ENCODE results near the gene CLPSL2. TPM values are rescaled to one million over a fixed set of nuclear protein-coding genes. Genes with fewer than 3 reads are reported as not detected.

CLPSL2 gene
- total RNA-seq, 1 experiment from 2014 or later = 3.4 TPM

DNA sequence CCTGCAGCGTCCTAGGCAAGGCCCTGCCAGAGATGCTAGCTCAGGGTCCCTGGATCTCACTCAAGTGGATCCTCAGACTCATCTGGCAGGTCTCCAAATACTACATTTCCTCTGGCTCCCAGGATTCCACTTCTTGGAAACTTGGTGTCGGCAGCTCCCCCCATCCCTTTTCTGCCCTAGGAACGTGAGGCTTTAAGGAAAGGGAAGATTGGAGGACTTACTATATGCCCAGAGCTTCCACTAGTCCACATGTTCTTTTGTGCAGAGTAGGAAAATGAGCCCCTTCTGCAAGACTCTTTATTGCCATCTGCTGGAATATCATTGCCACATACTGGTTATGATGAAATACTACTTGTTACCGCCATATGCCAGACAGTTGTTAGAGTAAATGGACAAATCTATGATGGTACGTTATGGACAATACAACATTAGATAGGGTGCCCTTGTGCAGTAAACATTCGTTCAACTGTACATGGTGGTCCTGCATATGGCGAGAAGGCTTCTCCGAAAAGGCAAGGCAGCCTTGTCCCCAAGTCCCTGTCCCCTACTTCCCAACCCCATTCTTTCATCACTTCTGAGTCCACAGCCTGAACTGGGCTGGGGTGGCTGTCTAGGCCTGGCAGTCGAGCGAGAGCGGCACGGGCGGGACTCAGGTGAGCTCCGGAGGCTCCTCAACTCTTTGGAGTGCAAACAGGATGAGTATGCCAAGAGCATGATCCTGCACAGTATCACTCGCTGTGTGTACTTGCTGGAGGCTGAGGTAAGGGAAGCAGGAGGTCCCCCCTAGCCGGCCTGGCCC, 38.8 kb upstream of the CLPSL2 start:
- H3K27ac Mint-ChIP-seq = no peak overlapping the region
- DNase-seq (ENCODE audit: low spot score) (no peak), ATAC-seq (no peak)
- H3K36me3 Mint-ChIP-seq = no peaks in the 10 kb centered on the region
- POLR2A ChIA-PET = no interaction called here
- H3K4me3 Mint-ChIP-seq = no peak overlapping the region
- TF ChIP-seq NR2C2 (CRISPR knock-in tag; IDR thresholded peaks at IDR 0.05) (no peak), JUN (CRISPR knock-in tag; IDR thresholded peaks at IDR 0.05) (no peak), MAX (CRISPR knock-in tag; IDR thresholded peaks at IDR 0.05) (no peak), GABPB1 (CRISPR knock-in tag; IDR thresholded peaks at IDR 0.05) (peak; percentile 93), MXD4 (CRISPR knock-in tag; IDR thresholded peaks at IDR 0.05; ENCODE audit: borderline replicate concordance) (no peak), ELF4 (CRISPR knock-in tag; IDR thresholded peaks at IDR 0.05; ENCODE audit: low read depth) (no peak), HMGA2 (CRISPR knock-in tag; IDR thresholded peaks at IDR 0.05) (no peak), GRHL2 (CRISPR knock-in tag; IDR thresholded peaks at IDR 0.05; ENCODE audit: insufficient replicate concordance, severe bottlenecking) (no peak), FOXP1 (CRISPR knock-in tag; IDR thresholded peaks at IDR 0.05; ENCODE audit: borderline replicate concordance) (0 out of 2 replicates have a peak, but pooled peaks have one; percentile 29), ETV6 (CRISPR knock-in tag; IDR thresholded peaks at IDR 0.05) (no peak)
- TF ChIP-seq, protein P1, sequence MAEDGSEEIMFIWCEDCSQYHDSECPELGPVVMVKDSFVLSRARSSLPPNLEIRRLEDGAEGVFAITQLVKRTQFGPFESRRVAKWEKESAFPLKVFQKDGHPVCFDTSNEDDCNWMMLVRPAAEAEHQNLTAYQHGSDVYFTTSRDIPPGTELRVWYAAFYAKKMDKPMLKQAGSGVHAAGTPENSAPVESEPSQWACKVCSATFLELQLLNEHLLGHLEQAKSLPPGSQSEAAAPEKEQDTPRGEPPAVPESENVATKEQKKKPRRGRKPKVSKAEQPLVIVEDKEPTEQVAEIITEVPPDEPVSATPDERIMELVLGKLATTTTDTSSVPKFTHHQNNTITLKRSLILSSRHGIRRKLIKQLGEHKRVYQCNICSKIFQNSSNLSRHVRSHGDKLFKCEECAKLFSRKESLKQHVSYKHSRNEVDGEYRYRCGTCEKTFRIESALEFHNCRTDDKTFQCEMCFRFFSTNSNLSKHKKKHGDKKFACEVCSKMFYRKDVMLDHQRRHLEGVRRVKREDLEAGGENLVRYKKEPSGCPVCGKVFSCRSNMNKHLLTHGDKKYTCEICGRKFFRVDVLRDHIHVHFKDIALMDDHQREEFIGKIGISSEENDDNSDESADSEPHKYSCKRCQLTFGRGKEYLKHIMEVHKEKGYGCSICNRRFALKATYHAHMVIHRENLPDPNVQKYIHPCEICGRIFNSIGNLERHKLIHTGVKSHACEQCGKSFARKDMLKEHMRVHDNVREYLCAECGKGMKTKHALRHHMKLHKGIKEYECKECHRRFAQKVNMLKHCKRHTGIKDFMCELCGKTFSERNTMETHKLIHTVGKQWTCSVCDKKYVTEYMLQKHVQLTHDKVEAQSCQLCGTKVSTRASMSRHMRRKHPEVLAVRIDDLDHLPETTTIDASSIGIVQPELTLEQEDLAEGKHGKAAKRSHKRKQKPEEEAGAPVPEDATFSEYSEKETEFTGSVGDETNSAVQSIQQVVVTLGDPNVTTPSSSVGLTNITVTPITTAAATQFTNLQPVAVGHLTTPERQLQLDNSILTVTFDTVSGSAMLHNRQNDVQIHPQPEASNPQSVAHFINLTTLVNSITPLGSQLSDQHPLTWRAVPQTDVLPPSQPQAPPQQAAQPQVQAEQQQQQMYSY (CRISPR knock-in tag; IDR thresholded peaks at IDR 0.05) = no peak
- peaks cover 7% of the 10 kb centered on the region for H3K27me3 Mint-ChIP-seq (ENCODE audit: low read depth)
- CTCF ChIA-PET = interaction anchor here (0.7 to 5.6 kb wide), 26 partner anchors 9 to 285 kb away, joined by 3 to 86 read pairs (median 6); partner anchors contain the start of genes FANCE and FKBP5
- peaks cover 69% of the 10 kb centered on the region for H3K4me1 Mint-ChIP-seq
- no peaks in the 10 kb centered on the region for H3K9me3 Mint-ChIP-seq

- POLR2A ChIA-PET = interaction anchor here (0.6 to 1.2 kb wide), 3 partner anchors 25 to 244 kb away, joined by 3 to 11 read pairs (median 8); partner anchors contain the start of gene TEAD3
These were observed 36.5 kb upstream of the CLPSL2 start for GRCh38 chr6:35739645-35740524.

More at GRCh38 chr6:35739645-35740524, 36.5 kb upstream of the CLPSL2 start:
- peaks cover 63% of the 10 kb centered on the region for H3K4me1 Mint-ChIP-seq
- H3K27me3 Mint-ChIP-seq (ENCODE audit: low read depth) = peaks cover 7% of the 10 kb centered on the region
- no peaks in the 10 kb centered on the region for H3K9me3 Mint-ChIP-seq
- H3K4me3 Mint-ChIP-seq = peak overlapping the region; percentile 5
- CTCF ChIA-PET = interaction anchor here (0.5 to 5.6 kb wide), 20 partner anchors 8 to 384 kb away, joined by 3 to 86 read pairs (median 4); partner anchors contain the start of gene LHFPL5
- ATAC-seq (peak; percentile 52), DNase-seq (ENCODE audit: low spot score) (no peak)
- TF ChIP-seq, protein P2, sequence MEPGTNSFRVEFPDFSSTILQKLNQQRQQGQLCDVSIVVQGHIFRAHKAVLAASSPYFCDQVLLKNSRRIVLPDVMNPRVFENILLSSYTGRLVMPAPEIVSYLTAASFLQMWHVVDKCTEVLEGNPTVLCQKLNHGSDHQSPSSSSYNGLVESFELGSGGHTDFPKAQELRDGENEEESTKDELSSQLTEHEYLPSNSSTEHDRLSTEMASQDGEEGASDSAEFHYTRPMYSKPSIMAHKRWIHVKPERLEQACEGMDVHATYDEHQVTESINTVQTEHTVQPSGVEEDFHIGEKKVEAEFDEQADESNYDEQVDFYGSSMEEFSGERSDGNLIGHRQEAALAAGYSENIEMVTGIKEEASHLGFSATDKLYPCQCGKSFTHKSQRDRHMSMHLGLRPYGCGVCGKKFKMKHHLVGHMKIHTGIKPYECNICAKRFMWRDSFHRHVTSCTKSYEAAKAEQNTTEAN (CRISPR knock-in tag; IDR thresholded peaks at IDR 0.05) = peak; percentile 65; the same call in 1 of the 2 replicates
- TF ChIP-seq TEAD1 (CRISPR knock-in tag; IDR thresholded peaks at IDR 0.05) (peak; percentile 55; the same call in 1 of the 2 replicates), ZNF423 (CRISPR knock-in tag; IDR thresholded peaks at IDR 0.05) (0 out of 2 replicates have a peak, but pooled peaks have one; percentile 33), FOXP1 (CRISPR knock-in tag; IDR thresholded peaks at IDR 0.05; ENCODE audit: borderline replicate concordance) (no peak)
- H3K27ac Mint-ChIP-seq = peak overlapping the region; percentile 94
- H3K36me3 Mint-ChIP-seq = no peaks in the 10 kb centered on the region
